A549 treated with AZD9567 at 1 μM for 4 hours (cell line): ENCODE results near the gene PUM1. TPM values are rescaled to one million over a fixed set of nuclear protein-coding genes. Genes with fewer than 3 reads are reported as not detected.

Source experiments
- total RNA-seq: library from RNA; stranded (reverse); fragments of 200-300 nt; extraction: Qiagen RNA extraction; gene quantifications from 5 replicates; pipeline ENCODE4 v1.2.3, GENCODE V29; 2022; ENCODE audit not compliant: insufficient read depth

Gene PUM1
- total RNA-seq, result 24.4 to 41.5 TPM (median 31.9 TPM) in 5 replicates

GRCh38 chr1:31065310-31066217 is at the start of gene PUM1:
PUM1 (minus strand) TSS chr1:31065717; CDS start chr1:31059566, 6,151 bp downstream.

GRCh38 chr1:30908696-30909364 is 156.7 kb downstream of the PUM1 start, which contains the start of gene SDC3:
SDC3 (minus strand) TSS chr1:30908758; CDS start chr1:30908586, 172 bp downstream.

Other genes with a start within 250 kb of the PUM1 start
- 8.9 to 13.2 TPM (median 10.4 TPM) in 5 replicates for gene SDC3, start 157.0 kb downstream of the PUM1 start, total RNA-seq
- gene NKAIN1, start 174.2 kb upstream of the PUM1 start, total RNA-seq, result 1.1 to 1.3 TPM (median 1.2 TPM) in 4 of 5 replicates, not detected in the other
- gene SNRNP40, start 231.1 kb upstream of the PUM1 start, total RNA-seq, result 40.2 to 58.7 TPM (median 40.6 TPM) in 5 replicates
- 22.8 to 25.9 TPM (median 24.3 TPM) in 5 replicates for gene ZCCHC17, start 231.3 kb upstream of the PUM1 start, total RNA-seq